Transverse colon (tissue), 4 donors: ENCODE results near the gene RYR3. TPM values are rescaled to one million over a fixed set of nuclear protein-coding genes. Genes with fewer than 3 reads are reported as not detected.

Experiments
- DNase-seq: peaks from one replicate; pipeline ENCODE4 v3.0.0-alpha.2; 2019
- H3K27ac ChIP-seq, 4 donors: fragments of 200-600 bp; sonication (generic); 2 replicates each; pipeline ENCODE4 v1.5.1; 2016 to 2018; ENCODE audit warnings: inconsistent platforms in 4 of 4
- H3K27me3 ChIP-seq: fragments of 200-600 bp; sonication (generic); 2 replicates; pipeline ENCODE4 v1.5.1; 2017; ENCODE audit warnings: inconsistent platforms
- H3K36me3 ChIP-seq, 4 donors: fragments of 200-600 bp; sonication (generic); 2 replicates each; pipeline ENCODE4 v1.5.1; 2017 to 2019; ENCODE audit warnings: inconsistent platforms in 4 of 4
- H3K4me1 ChIP-seq, 4 donors: fragments of 200-600 bp; sonication (generic); 2 replicates each; pipeline ENCODE4 v1.5.1; 2017 to 2020; ENCODE audit warnings: inconsistent platforms in 4 of 4
- H3K4me3 ChIP-seq, 4 donors: fragments of 200-600 bp; sonication (generic); 1 replicate in 1 of 4; 2 replicates in 3 of 4; pipeline versions ENCODE4 v1.5.1 to v1.6.1; 2017 to 2019; ENCODE audit warnings: inconsistent platforms in 4 of 4
- H3K9me3 ChIP-seq, 2 donors: fragments of 200-600 bp; sonication (generic); 2 replicates each; pipeline ENCODE4 v1.5.1; 2017 to 2019; ENCODE audit warnings: inconsistent platforms in 2 of 2
- CTCF ChIP-seq, 5 experiments: fragments of 200-600 bp in 3 of 5; fragments of 450-650 bp in 2 of 5; sonication (generic) in 3 of 5; IDR thresholded peaks; 1 replicate in 2 of 5; 2 replicates in 3 of 5; pipeline ENCODE4 v1.5.1; 2016 to 2017; ENCODE audit warnings: antibody characterized with exemption in 5 of 5, inconsistent platforms in 3 of 5, mild to moderate bottlenecking in 2 of 5, moderate library complexity in 1 of 5
- EP300 ChIP-seq: sonication (generic); formaldehyde crosslinking; IDR thresholded peaks from one replicate; pipeline ENCODE4 v1.6.1; 2017; ENCODE audit warnings: antibody characterized with exemption, low read depth
- POLR2A ChIP-seq: fragments of 450-650 bp; IDR thresholded peaks from one replicate; pipeline ENCODE4 v1.6.1; 2016; ENCODE audit warnings: antibody characterized with exemption, mild to moderate bottlenecking, moderate library complexity
- POLR2AphosphoS5 ChIP-seq, 3 donors: sonication (generic); formaldehyde crosslinking; IDR thresholded peaks; one replicate each; pipeline ENCODE4 v1.6.1; 2016; ENCODE audit warnings: antibody characterized with exemption in 3 of 3
- WGBS, 2 donors: methylation state at CpG; one replicate each; pipeline ENCODE4 v1.1.5; 2018; ENCODE audit warnings: low coverage in 1 of 2; 5-methylcytosine and 5-hydroxymethylcytosine counted together
- in situ Hi-C, 4 donors: fragments of 200-750 bp; cut with MboI; loops; one replicate each; pipeline versions ENCODE4 v1.15.0 to v1.15.1; 2017; ENCODE audit warnings: low sequenced_read_pairs in 3 of 4, low pct_ligation_motif_present in 1 of 4, low pct_unique_long_range_greater_than_20kb in 1 of 4
- intact Hi-C: fragments of 100-400 bp; cut with DNase I; formaldehyde crosslinking; loops from one replicate; pipeline ENCODE4 v1.15.1; 2023; ENCODE audit warnings: low total_unique reads
- total RNA-seq, 4 donors: library from RNA; depleted of rRNA; stranded (reverse); fragments of >200 nt; gene quantifications; one replicate each; pipeline ENCODE4 v1.1.0, GENCODE V29; 2016

RYR3 gene
- total RNA-seq, 4 donors from 2014 or later, result 0.96 to 9.7 (median 5.4) TPM

GRCh38 chr15:33693166-33693800, 382.5 kb downstream of the RYR3 start:
- Histone ChIP-seq H3K4me1 (no peaks in the 10 kb centered on the region), H3K4me3 (no peak overlapping the region), H3K27me3 (no peaks in the 10 kb centered on the region), H3K9me3 (no peaks in the 10 kb centered on the region), H3K36me3 (no peaks in the 10 kb centered on the region), H3K27ac (no peak overlapping the region)
- 66 to 85% methylated on average over 4 to 12 of the region's 12 CpGs for WGBS, 2 donors
- in situ Hi-C loops, result loop anchor here in 1 of 4 donors (10.0 kb wide), 1 partner anchor 398 kb away; no protein-coding TSS in a partner anchor
- DNase-seq, result no peak
- TF ChIP-seq POLR2AphosphoS5 (IDR thresholded peaks at IDR 0.05), result no peak
- no peak for TF ChIP-seq EP300
- TF ChIP-seq POLR2A, result no peak
- no peak for TF ChIP-seq CTCF (IDR thresholded peaks at IDR 0.05)
- intact Hi-C loops, result no loop called here

DNA sequence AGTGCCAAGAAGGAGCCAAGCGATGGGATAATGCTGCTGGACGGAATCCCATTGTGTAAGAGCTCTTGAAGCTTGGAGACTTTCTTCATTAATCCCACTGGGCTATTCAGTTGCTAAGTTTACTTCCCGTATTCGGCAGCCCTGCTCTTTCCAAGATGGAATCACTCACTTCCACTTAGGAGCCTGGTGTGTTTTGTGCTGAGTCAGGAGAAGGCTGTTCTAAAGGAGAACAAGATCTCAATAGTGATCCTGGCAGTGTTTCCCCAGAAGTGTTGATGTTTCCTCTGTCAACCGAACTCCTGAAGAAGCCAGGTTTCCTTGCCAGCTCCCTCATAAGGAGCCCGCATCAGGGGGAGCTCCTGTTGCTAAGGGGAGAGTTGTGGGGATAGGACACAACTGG, 387.4 kb downstream of the RYR3 start:
- TF ChIP-seq EP300, result no peak
- no peak for TF ChIP-seq CTCF (IDR thresholded peaks at IDR 0.05)
- no peak for TF ChIP-seq POLR2A
- no peak for TF ChIP-seq POLR2AphosphoS5 (IDR thresholded peaks at IDR 0.05)
- H3K9me3 ChIP-seq, result no peaks in the 10 kb centered on the region
- H3K4me3 ChIP-seq, result no peak overlapping the region
- H3K36me3 ChIP-seq, result no peaks in the 10 kb centered on the region
- DNase-seq, result no peak
- H3K27ac ChIP-seq, result no peak overlapping the region
- no peaks in the 10 kb centered on the region for H3K4me1 ChIP-seq
- intact Hi-C loops (no loop called here), in situ Hi-C loops (loop anchor here in 1 of 4 donors (10.0 kb wide), 1 partner anchor 403 kb away; no protein-coding TSS in a partner anchor)
- no peaks in the 10 kb centered on the region for H3K27me3 ChIP-seq
- 64% methylated on average over 6 of the region's 6 CpGs; no CpG with 5 or more reads in 1 of the 2 donors for WGBS, 2 donors

DNA sequence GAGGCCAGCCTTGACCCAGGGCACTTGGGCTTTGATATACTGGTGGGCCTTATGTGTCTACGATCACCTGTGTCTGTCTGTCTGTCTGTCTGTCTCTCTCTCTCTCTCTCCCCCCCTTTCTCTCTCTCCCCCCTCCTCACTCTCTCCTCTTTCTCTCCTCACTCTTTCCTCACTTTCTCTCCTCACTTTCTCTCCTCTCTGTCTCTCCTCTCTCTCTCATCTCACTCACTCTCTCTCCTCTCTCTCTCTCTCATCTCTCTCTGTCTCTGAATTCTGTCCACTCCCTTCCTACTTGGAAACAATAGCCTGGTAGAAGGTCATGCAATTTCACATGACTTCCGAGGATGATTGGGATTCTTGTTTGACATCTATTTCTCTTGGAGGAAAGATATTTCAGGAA, 388.4 kb downstream of the RYR3 start:
- Histone ChIP-seq H3K27me3 (no peaks in the 10 kb centered on the region), H3K36me3 (no peaks in the 10 kb centered on the region), H3K27ac (no peak overlapping the region), H3K9me3 (no peaks in the 10 kb centered on the region), H3K4me3 (no peak overlapping the region), H3K4me1 (no peaks in the 10 kb centered on the region)
- WGBS, 2 donors, result 74% methylated on average over 2 of the region's 2 CpGs; no CpG with 5 or more reads in 1 of the 2 donors
- in situ Hi-C loops (loop anchor here in 1 of 4 donors (10.0 kb wide), 1 partner anchor 404 kb away; no protein-coding TSS in a partner anchor), intact Hi-C loops (no loop called here)
- TF ChIP-seq POLR2AphosphoS5 (IDR thresholded peaks at IDR 0.05) (no peak), CTCF (IDR thresholded peaks at IDR 0.05) (no peak), POLR2A (no peak), EP300 (no peak)
- no peak for DNase-seq

DNA sequence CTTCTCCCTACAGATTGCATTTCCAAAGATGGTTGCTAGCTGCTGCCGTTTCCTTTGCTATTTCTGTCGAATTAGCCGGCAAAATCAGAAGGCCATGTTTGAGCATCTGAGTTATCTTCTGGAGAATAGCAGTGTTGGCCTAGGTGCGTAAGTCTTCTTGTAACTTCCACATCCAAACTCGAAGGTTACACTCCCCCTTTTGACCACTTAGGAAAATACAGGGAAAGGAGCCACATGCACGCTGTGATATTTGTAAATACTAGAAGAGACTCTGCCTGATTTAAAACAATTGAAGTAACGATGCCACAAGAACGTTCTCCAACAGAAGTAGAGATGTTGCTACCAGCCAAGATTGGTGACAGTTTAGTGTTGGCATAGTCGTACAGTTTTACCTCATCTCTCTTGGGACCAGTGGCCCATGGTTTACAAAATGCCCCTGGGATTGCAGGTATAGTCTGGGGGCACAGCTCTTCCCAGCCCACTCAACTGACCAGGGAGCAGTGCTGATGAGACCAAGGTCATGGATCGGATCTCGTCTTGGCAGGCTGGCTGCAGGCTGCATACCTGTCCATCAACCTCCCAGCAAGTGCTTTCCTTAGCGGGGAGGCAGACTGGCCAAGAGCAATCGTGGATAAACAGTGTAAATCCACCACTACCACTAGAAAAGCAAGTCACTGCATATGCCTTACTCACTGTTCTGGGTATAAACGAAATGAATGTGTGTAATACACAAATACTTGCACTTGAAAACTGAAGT, 389.1 kb downstream of the RYR3 start:
- Histone ChIP-seq H3K4me3 (no peak overlapping the region), H3K4me1 (no peaks in the 10 kb centered on the region), H3K9me3 (no peaks in the 10 kb centered on the region), H3K27ac (no peak overlapping the region), H3K27me3 (no peaks in the 10 kb centered on the region), H3K36me3 (no peaks in the 10 kb centered on the region)
- TF ChIP-seq EP300, result no peak
- 69 to 79% methylated on average over 4 to 14 of the region's 14 CpGs for WGBS, 2 donors
- no peak for DNase-seq
- in situ Hi-C loops, result loop anchor here (10.0 to 25.0 kb wide), 4 partner anchors 395 to 1038 kb away; no protein-coding TSS in a partner anchor
- intact Hi-C loops, result no loop called here
